NCI-H2196 (cell line): ENCODE measurements around the gene IL18.
"Not testable (repeated sequence)": the region's sequence is repeated elsewhere in the genome, so short reads cannot be mapped to it uniquely, and the experiment has no call there.

Experiments
- DNase-seq: peaks from one replicate; lab custom pipeline; 2025; ENCODE audit not compliant: unreplicated experiment; lab: John Stamatoyannopoulos, UW

Gene IL18

DNA sequence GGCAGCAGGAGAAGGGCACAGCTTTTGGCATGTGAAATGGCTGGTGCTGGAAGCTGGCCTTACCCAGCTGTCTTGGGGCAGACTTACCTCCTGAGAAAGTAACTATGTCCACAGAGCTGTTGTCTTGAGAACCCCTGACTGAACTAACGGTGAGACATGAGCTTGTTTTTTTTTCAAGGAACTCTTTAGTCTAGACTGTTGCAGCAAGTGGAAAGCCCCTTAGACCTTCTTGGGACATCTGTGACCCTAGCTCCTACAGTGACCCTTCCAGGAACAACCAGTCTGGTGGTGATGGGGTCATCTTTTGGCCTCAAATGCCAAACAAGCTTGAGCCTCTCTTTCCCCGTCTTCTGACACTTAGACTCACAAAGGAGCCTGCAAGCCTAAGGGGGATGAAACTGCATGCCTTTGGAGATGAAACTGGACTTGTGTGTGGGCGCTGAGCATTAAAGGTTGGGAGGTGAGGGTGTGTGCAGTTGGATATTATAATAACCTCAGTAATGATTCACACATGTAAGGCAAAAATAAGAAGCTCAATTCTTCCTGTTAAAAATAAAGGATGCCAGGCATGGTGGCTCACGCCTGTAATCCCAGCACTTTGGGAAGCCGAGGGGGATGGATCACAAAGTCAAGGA is 41.8 kb downstream of the IL18 start:
- DNase-seq: no peak

DNA sequence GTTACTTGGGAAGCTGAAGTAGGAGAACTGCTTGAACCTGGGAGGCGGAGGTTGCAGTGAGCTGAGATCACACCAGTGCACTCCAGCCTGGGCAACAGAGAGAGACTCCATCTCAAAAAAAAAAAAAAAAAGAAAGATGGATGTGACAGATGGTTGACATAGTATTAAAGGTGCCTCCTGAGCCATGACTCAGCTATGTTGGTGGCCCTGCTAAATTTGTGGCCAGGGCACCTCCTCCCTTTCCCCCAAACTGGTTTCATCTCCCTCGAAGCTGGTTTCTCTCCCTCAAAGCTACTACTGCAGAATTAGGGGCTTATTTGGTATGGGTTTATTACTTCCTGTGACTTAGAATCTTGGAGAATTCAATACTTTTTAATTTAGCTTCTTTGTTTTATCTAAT is 45.7 kb downstream of the IL18 start:
- DNase-seq: no peak

DNA sequence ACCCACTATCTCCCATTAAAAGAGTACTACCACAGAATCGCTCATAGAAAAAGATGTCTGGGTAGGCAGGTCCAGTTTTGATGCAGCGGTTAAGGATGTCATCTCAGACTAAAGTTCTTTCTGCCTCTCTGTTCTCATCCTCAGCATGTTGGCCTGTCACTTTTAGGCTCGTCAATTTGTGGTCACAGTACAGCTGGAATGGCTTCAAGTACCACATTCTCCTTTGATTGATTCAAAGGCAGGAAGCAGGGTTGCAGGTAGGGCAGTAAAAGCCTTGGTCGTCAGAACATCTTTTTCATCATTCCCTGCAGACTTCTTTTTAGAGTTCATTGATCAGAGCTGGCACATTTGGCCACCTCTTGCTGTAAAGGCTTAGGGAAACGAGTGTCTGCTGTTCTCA is 48.5 kb downstream of the IL18 start:
- no peak for DNase-seq

DNA sequence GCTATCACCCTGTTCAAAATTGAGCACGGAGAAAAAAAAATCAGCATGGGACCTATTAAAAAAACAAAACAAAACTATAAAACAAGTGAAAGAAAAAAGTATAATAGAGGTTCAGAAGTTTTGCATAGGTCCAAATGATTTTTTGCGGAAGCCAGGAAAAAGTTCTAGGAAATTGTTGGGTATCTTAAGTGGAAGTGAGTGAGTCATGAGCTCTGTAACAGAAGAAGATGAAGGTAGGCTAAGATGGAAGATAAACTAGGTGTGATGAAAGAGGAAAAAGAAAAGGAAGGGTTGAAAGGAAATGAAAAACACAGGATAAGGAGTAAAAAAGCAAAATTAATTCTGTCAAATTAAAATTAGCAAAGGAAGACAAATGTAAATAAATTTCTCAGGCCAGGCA is 49.4 kb downstream of the IL18 start:
- no peak for DNase-seq

DNA sequence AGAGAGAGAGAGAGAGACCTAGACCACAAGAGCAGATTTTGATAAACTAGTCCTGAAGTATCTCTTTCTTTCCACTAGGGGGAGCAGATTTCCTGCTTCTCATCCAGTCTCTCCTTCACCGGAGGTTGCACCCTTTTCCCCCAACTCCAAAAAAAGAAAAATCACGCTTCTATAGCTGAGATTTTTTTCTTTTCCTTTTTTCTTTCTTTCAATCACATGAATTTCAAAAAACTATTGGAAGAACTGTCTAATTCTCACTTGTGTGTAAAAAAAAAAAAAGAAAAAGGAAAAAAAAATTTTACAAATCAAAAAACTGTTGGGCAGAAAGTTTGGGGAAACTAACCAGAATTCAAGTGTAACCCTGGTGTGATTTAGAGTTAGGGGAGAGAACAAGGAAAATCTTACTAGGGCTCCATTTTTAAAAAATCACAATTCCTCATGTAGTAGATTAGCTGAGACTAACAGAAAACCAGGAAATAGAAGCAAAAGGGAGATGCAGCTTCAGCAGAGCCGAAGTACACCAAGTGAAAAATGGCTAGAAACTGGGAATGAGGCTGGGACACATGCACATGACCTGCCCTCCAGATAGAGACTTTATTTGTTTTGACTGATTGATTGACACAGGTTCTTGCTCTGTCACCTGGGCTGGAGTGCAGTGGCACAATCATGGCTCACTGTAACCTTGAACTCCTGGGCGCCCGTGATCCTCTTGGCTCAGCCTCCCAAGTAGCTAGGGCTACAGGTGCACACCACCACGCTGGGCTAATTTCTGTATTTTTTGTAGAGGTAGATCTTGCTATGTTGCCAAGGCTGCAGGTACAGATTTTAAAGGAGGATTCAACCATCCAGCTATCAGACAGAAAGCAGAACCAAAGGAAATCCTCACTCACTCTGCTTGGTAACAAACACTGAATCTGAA is 50.1 kb downstream of the IL18 start:
- DNase-seq: peak; percentile 54

DNA sequence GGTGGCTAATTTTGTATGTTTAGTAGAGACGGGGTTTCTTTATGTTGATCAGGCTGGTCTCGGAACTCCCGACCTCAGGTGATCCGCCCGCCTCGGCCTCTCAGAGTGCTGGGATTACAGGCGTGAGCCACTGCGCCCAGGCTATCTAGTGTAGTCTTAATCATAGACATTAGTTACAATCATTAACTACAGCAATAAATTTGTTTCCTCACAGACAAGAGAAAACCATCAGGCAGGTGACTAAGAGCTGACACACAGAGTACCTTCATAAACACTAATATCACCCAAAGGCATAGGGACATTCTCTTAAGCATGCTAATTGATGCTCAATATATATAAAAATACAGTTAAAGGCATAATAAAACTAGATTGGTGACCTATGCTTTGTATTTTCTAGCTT is 57.8 kb downstream of the IL18 start:
- DNase-seq: no peak

DNA sequence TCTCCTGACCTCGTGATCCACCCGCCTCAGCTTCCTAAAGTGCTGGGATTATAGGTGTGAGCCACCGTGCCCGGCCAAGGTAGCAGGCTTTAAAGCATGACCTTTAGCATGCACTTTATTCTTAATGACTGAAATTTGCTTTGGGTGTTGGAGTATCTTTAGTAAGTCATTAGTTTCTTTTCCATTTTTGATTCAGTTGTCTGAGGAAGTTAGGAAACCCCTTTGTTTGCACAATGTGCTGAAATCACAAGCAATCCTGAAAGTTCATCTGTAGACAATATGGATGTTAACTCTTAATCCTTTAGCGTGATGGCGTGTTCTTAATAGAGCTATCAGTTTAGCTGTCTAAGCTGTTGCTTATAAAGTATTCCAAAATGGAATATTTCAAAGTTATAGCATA is 60.4 kb downstream of the IL18 start:
- no peak for DNase-seq

GRCh38 chr11:112100462-112100861 is 63.4 kb downstream of the IL18 start:
- DNase-seq: no peak

GRCh38 chr11:112097734-112098528 is 66.0 kb downstream of the IL18 start:
- no peak for DNase-seq

- no peak for DNase-seq
Measured at GRCh38 chr11:112096194-112096593, 67.7 kb downstream of the IL18 start.

- not testable (repeated sequence) for DNase-seq
Measured at GRCh38 chr11:112095302-112095701, 68.6 kb downstream of the IL18 start.
